HCT116 (cell line): ENCODE measurements around the gene IFT22. TPM values are rescaled to one million over a fixed set of nuclear protein-coding genes. Genes with fewer than 3 reads are reported as not detected.

ENCODE experiments used
- ATAC-seq: fragments of 200-7000 bp; cut with Tn5 transposase; 2 replicates; pipeline ENCODE4 v1.9.1; 2020; ENCODE audit warnings: mild to moderate bottlenecking, moderate library complexity
- BruUV-seq: library from RNA; stranded (reverse); fragments of 400-500 nt; replicated peaks from 2 replicates; lab custom pipeline; 2021; lab: Mats Ljungman, UMichigan
- CTCF ChIA-PET: fragments of 300-600 bp; sonication (Branson Sonifier 250); formaldehyde crosslinking; loops from one replicate; lab custom pipeline; 2021; ENCODE audit warnings: antibody characterized with exemption; lab: Charles Lee
- POLR2A ChIA-PET: fragments of 300-600, 350-600 bp; sonication (Branson Sonifier 250); formaldehyde crosslinking; loops from one replicate; lab custom pipeline; 2021; ENCODE audit warnings: antibody characterized with exemption; lab: Charles Lee
- RAD21 ChIA-PET, 2 experiments: fragments of 300-600 bp; sonication (Branson Sonifier 250); formaldehyde crosslinking; loops; one replicate each; lab custom pipeline; 2023; ENCODE audit warnings: low total read pairs in 2 of 2; ENCODE audit not compliant: uncharacterized antibody in 2 of 2, unreplicated experiment in 2 of 2, low non-redundant PET in 1 of 2; lab: Charles Lee
- DNase-seq: peaks from one replicate; pipeline ENCODE4 v3.0.0-alpha.2; 2010; ENCODE audit warnings: low read depth, low spot score
- H2AFZ ChIP-seq: fragments of 200-600 bp; shearing (Covaris generic), sonication (generic); 2 replicates; pipeline ENCODE4 v1.6.1; 2017; ENCODE audit warnings: low read depth, mixed run types, mixed read lengths, antibody characterized with exemption, low read length; ENCODE audit not compliant: poor library complexity, severe bottlenecking
- H3K27ac ChIP-seq: 2 replicates; pipeline ENCODE4 v1.5.1; 2012; ENCODE audit warnings: low read depth, low read length
- H3K27me3 ChIP-seq: fragments of 200-600 bp; sonication (generic); 2 replicates; pipeline ENCODE4 v1.6.1; 2016; ENCODE audit warnings: mixed run types, low read length, mixed read lengths; ENCODE audit not compliant: insufficient read depth
- H3K36me3 ChIP-seq, 2 experiments: fragments of 200-500 bp in 1 of 2; fragments of 200-600 bp in 1 of 2; sonication (Bioruptor generic) in 1 of 2; sonication (generic) in 1 of 2; 2 replicates each; pipeline versions ENCODE4 v1.5.1 to v1.6.1; 2014 to 2016; ENCODE audit warnings: low read length in 2 of 2, inconsistent platforms in 1 of 2, mixed read lengths in 1 of 2, mixed run types in 1 of 2; ENCODE audit not compliant: insufficient read depth in 2 of 2, control insufficient read depth in 1 of 2
- H3K4me1 ChIP-seq, 2 experiments: fragments of 200-600 bp in 1 of 2; sonication (generic) in 1 of 2; 2 replicates each; pipeline versions ENCODE4 v1.5.1 to v1.6.1; 2012 to 2017; ENCODE audit warnings: low read length in 2 of 2, inconsistent platforms in 1 of 2, mild to moderate bottlenecking in 1 of 2, mixed read lengths in 1 of 2, mixed run types in 1 of 2, moderate library complexity in 1 of 2; ENCODE audit not compliant: insufficient read depth in 2 of 2, control insufficient read depth in 1 of 2
- H3K4me2 ChIP-seq: fragments of 200-600 bp; sonication (generic); 2 replicates; pipeline ENCODE4 v1.6.1; 2017; ENCODE audit warnings: mixed run types, low read length, mixed read lengths
- H3K4me3 ChIP-seq, 2 experiments: fragments of 200-600 bp in 1 of 2; sonication (generic) in 1 of 2; replicated peaks in 1 of 2; 2 replicates each; pipeline ENCODE4 v1.5.1; 2011 to 2016; ENCODE audit warnings: low read length in 2 of 2, control low read depth in 1 of 2, low read depth in 1 of 2, mild to moderate bottlenecking in 1 of 2, mixed read lengths in 1 of 2, mixed run types in 1 of 2
- H3K79me2 ChIP-seq: fragments of 200-600 bp; sonication (generic); 2 replicates; pipeline ENCODE4 v1.6.1; 2017; ENCODE audit warnings: mild to moderate bottlenecking, mixed run types, low read length, moderate library complexity, mixed read lengths; ENCODE audit not compliant: insufficient read depth
- H3K9ac ChIP-seq: fragments of 200-600 bp; sonication (generic); 2 replicates; pipeline ENCODE4 v1.6.1; 2016; ENCODE audit warnings: low read length, mixed read lengths
- H3K9me2 ChIP-seq: fragments of 200-600 bp; sonication (generic), shearing (Covaris generic); 2 replicates; pipeline ENCODE4 v1.6.1; 2017; ENCODE audit warnings: mixed run types, mild to moderate bottlenecking, moderate library complexity; ENCODE audit not compliant: insufficient read depth
- H3K9me3 ChIP-seq, 2 experiments: fragments of 200-500 bp in 1 of 2; fragments of 200-600 bp in 1 of 2; sonication (Bioruptor generic) in 1 of 2; sonication (generic) in 1 of 2; 2 replicates each; pipeline ENCODE4 v1.6.1; 2014 to 2017; ENCODE audit warnings: low read length in 2 of 2, mixed read lengths in 2 of 2, inconsistent platforms in 1 of 2, low read depth in 1 of 2, mild to moderate bottlenecking in 1 of 2, mixed run types in 1 of 2, moderate library complexity in 1 of 2; ENCODE audit not compliant: control insufficient read depth in 1 of 2, insufficient read depth in 1 of 2
- H4K20me1 ChIP-seq: fragments of 200-600 bp; sonication (generic), shearing (Covaris generic); 2 replicates; pipeline ENCODE4 v1.6.1; 2017; ENCODE audit warnings: mixed run types, mild to moderate bottlenecking, moderate library complexity; ENCODE audit not compliant: insufficient read depth
- ATF3 ChIP-seq: IDR thresholded peaks from 2 replicates; pipeline ENCODE4 v1.6.1; 2012
- CBX3 ChIP-seq: IDR thresholded peaks from 2 replicates; pipeline ENCODE4 v1.6.1; 2012; ENCODE audit warnings: low read depth
- CEBPB ChIP-seq: IDR thresholded peaks from 2 replicates; pipeline ENCODE4 v1.6.1; 2012; ENCODE audit warnings: low read depth
- CTCF ChIP-seq, 3 experiments: fragments of 200-600 bp in 1 of 3; sonication (generic) in 1 of 3; IDR thresholded peaks in 2 of 3; conservative IDR thresholded peaks in 1 of 3; 2 replicates each; pipeline ENCODE4 v1.5.1; 2012 to 2017; ENCODE audit warnings: low read depth in 2 of 3, low read length in 2 of 3, antibody characterized with exemption in 1 of 3, borderline replicate concordance in 1 of 3, control low read depth in 1 of 3, mild to moderate bottlenecking in 1 of 3, mixed read lengths in 1 of 3, mixed run types in 1 of 3, moderate library complexity in 1 of 3; ENCODE audit not compliant: insufficient read depth in 1 of 3
- EGR1 ChIP-seq: IDR thresholded peaks from 2 replicates; pipeline ENCODE4 v1.6.1; 2012; ENCODE audit warnings: low read depth
- ELF1 ChIP-seq: IDR thresholded peaks from 2 replicates; pipeline ENCODE4 v1.6.1; 2012; ENCODE audit warnings: low read depth, borderline replicate concordance
- EZH2 ChIP-seq: fragments of 200-600 bp; sonication (generic); IDR thresholded peaks from 2 replicates; pipeline ENCODE4 v1.6.1; 2017; ENCODE audit warnings: antibody characterized with exemption, mixed run types
- EZH2phosphoT487 ChIP-seq: fragments of 200-600 bp; IDR thresholded peaks from 2 replicates; pipeline ENCODE4 v1.6.1; 2018; ENCODE audit warnings: antibody characterized with exemption, borderline replicate concordance
- MAX ChIP-seq: IDR thresholded peaks from 2 replicates; pipeline ENCODE4 v1.6.1; 2012
- POLR2A ChIP-seq: IDR thresholded peaks from 2 replicates; pipeline ENCODE4 v1.7.0; 2011; ENCODE audit warnings: borderline replicate concordance; ENCODE audit not compliant: insufficient read depth, insufficient read length; ENCODE audit errors: extremely low read depth
- POLR2AphosphoS5 ChIP-seq: IDR thresholded peaks from 2 replicates; pipeline ENCODE4 v1.6.1; 2011; ENCODE audit warnings: mild to moderate bottlenecking, low read depth, low read length, moderate library complexity
- RAD21 ChIP-seq: IDR thresholded peaks from 2 replicates; pipeline ENCODE4 v1.6.1; 2012; ENCODE audit warnings: low read depth, mild to moderate bottlenecking
- REST ChIP-seq: IDR thresholded peaks from 2 replicates; pipeline ENCODE4 v1.6.1; 2012; ENCODE audit warnings: low read depth
- SIN3A ChIP-seq: IDR thresholded peaks from 2 replicates; pipeline ENCODE4 v1.6.1; 2012; ENCODE audit warnings: low read depth
- YY1 ChIP-seq: IDR thresholded peaks from 2 replicates; pipeline ENCODE4 v1.6.1; 2011; ENCODE audit warnings: low read length, low read depth, moderate library complexity, mild to moderate bottlenecking; ENCODE audit not compliant: insufficient replicate concordance; ENCODE audit errors: extremely low read depth
- ZBTB33 ChIP-seq: IDR thresholded peaks from 2 replicates; pipeline ENCODE4 v1.6.1; 2011; ENCODE audit warnings: mild to moderate bottlenecking, low read length, moderate library complexity; ENCODE audit not compliant: insufficient replicate concordance; ENCODE audit errors: extremely low read depth
- ZFX ChIP-seq: fragments of 450-650 bp; IDR thresholded peaks from 2 replicates; pipeline ENCODE4 v1.6.1; 2017
- ZNF274 ChIP-seq: fragments of 200-500 bp; sonication (Bioruptor generic); IDR thresholded peaks from 2 replicates; pipeline ENCODE4 v1.6.1; 2014; ENCODE audit warnings: mild to moderate bottlenecking, low read depth, low read length, inconsistent platforms
- intact Hi-C: fragments of 100-400 bp; cut with micrococcal nuclease; formaldehyde crosslinking; loops from 2 replicates; pipeline ENCODE4 v1.10.0; 2022
- total RNA-seq: library from RNA; stranded (reverse); gene quantifications from one replicate; pipeline ENCODE4 v1.2.1, GENCODE V29; 2021; ENCODE audit not compliant: unreplicated experiment

The IFT22 gene
- total RNA-seq, 1 experiment from 2014 or later: 27.2 TPM

- H3K4me3 ChIP-seq: peak overlapping the region; percentile 37 to 54
- no TSS peak for BruUV-seq
- no peaks in the 10 kb centered on the region for H3K79me2 ChIP-seq
- no peaks in the 10 kb centered on the region for H3K36me3 ChIP-seq
- DNase-seq (peak; percentile 15), ATAC-seq (peak; percentile 99)
- H3K9me3 ChIP-seq: peaks cover 0 to 3% of the 10 kb centered on the region in 2 experiments; a peak in 1 of 4 replicates
- peaks cover 0 to 8% of the 10 kb centered on the region in 2 experiments; a peak in 1 of 4 replicates for H3K4me1 ChIP-seq
- ChIA-PET POLR2A (no interaction called here), RAD21 (no interaction called here), CTCF (interaction anchor here (1.0 kb wide), 2 partner anchors 74 to 77 kb away, joined by 3 to 5 read pairs; no protein-coding TSS in a partner anchor)
- intact Hi-C loops: loop anchor here (2.0 to 5.0 kb wide), 4 partner anchors 47 to 908 kb away; no protein-coding TSS in a partner anchor
- no peaks in the 10 kb centered on the region for H4K20me1 ChIP-seq
- H3K9ac ChIP-seq: peak overlapping the region; percentile 59
- peak overlapping the region; percentile 98 for H2AFZ ChIP-seq
- TF ChIP-seq CBX3 (no peak), SIN3A (no peak), EGR1 (no peak), EZH2 (no peak), EZH2phosphoT487 (no peak), ZBTB33 (no peak), RAD21 (peak; percentile 80), ZFX (peak; percentile 23; the same call in 1 of the 2 replicates), ATF3 (no peak), CTCF (IDR thresholded peaks at IDR 0.05 in 2 of 3, conservative IDR thresholded peaks at IDR 0.05 in 1 of 3; ENCODE audit: borderline replicate concordance in 1 of 3, insufficient read depth in 1 of 3, low read depth in 2 of 3, low read length in 2 of 3) (peak; percentile 78 to 89 (median 87)), REST (no peak), YY1 (no peak), POLR2A (no peak), CEBPB (no peak), MAX (no peak), ZNF274 (no peak), POLR2AphosphoS5 (no peak), ELF1 (no peak)
- no peaks in the 10 kb centered on the region for H3K27me3 ChIP-seq
- peak overlapping the region; percentile 89 for H3K4me2 ChIP-seq
- H3K27ac ChIP-seq: no peak overlapping the region
- H3K9me2 ChIP-seq: no peaks in the 10 kb centered on the region
Measured at GRCh38 chr7:101363734-101364374, 42.2 kb upstream of the IFT22 start.
